ENCODE results near the gene ALG14.

GRCh38 chr1:94992161-94992560, 80.6 kb downstream of the ALG14 start:
- TF ChIP-seq CTCF (IDR thresholded peaks at IDR 0.05) (no peak), POLR2A (IDR thresholded peaks at IDR 0.05) (no peak)
